K562 (cell line): ENCODE results near the gene SOAT2. TPM values are rescaled to one million over a fixed set of nuclear protein-coding genes. Genes with fewer than 3 reads are reported as not detected.
A peak's percentile ranks its signal among the peaks of the same experiment; 100 is the strongest.

Experiments used
- ARID1B ChIP-seq: fragments of 450-650 bp; IDR thresholded peaks from 2 replicates; pipeline ENCODE4 v1.6.1; 2016; ENCODE audit warnings: antibody characterized with exemption, mild to moderate bottlenecking, inconsistent platforms
- BRCA1 ChIP-seq, 2 experiments: fragments of 450-650 bp in 1 of 2; sonication (generic) in 1 of 2; formaldehyde crosslinking in 1 of 2; IDR thresholded peaks; 2 replicates each; pipeline versions ENCODE4 v1.5.0 to v1.6.1; 2017 to 2020; ENCODE audit warnings: mild to moderate bottlenecking in 1 of 2, missing genetic modification reagents in 1 of 2
- C11orf30 ChIP-seq: fragments of 450-650 bp; IDR thresholded peaks from 2 replicates; pipeline ENCODE4 v1.6.1; 2016; ENCODE audit warnings: low read depth, mild to moderate bottlenecking
- EP400 ChIP-seq: fragments of 450-650 bp; IDR thresholded peaks from 2 replicates; pipeline ENCODE4 v1.6.1; 2017; ENCODE audit warnings: antibody characterized with exemption, mild to moderate bottlenecking, moderate library complexity
- ERF ChIP-seq: fragments of 450-650 bp; formaldehyde crosslinking; IDR thresholded peaks from 2 replicates; pipeline ENCODE4 v1.4.0; 2020; ENCODE audit warnings: mild to moderate bottlenecking, mixed read lengths
- FOXK2 ChIP-seq, 2 experiments: fragments of 450-650 bp; IDR thresholded peaks in 1 of 2; conservative IDR thresholded peaks in 1 of 2; 2 replicates each; pipeline ENCODE4 v1.6.1; 2016; ENCODE audit warnings: low read depth in 2 of 2, mild to moderate bottlenecking in 1 of 2
- HDAC2 ChIP-seq: fragments of 450-650 bp; IDR thresholded peaks from 2 replicates; pipeline ENCODE4 v1.6.1; 2016; ENCODE audit warnings: mild to moderate bottlenecking
- KAT7 ChIP-seq: sonication (generic); formaldehyde crosslinking; IDR thresholded peaks from 2 replicates; pipeline ENCODE4 v1.8.0; 2022; ENCODE audit warnings: missing genetic modification reagents, mild to moderate bottlenecking, borderline replicate concordance
- L3MBTL2 ChIP-seq: fragments of 450-650 bp; IDR thresholded peaks from 2 replicates; pipeline ENCODE4 v1.6.1; 2016; ENCODE audit warnings: mild to moderate bottlenecking, moderate library complexity
- MAFG ChIP-seq: fragments of 450-650 bp; conservative IDR thresholded peaks from 2 replicates; pipeline ENCODE4 v1.6.1; 2016; ENCODE audit warnings: missing genetic modification characterization, missing compliant biosample characterization
- MAZ ChIP-seq, 2 experiments: fragments of 450-650 bp in 1 of 2; sonication (generic) in 1 of 2; formaldehyde crosslinking; IDR thresholded peaks in 1 of 2; conservative IDR thresholded peaks in 1 of 2; 2 replicates each; pipeline versions ENCODE4 v1.4.0 to v1.5.0; 2020; ENCODE audit warnings: mild to moderate bottlenecking in 1 of 2, missing genetic modification reagents in 1 of 2
- MXI1 ChIP-seq: IDR thresholded peaks from 2 replicates; pipeline ENCODE4 v1.6.1; 2011; ENCODE audit warnings: low read depth, mild to moderate bottlenecking, improper control_type of control experiment, low read length
- PHF8 ChIP-seq: fragments of 200-600 bp; sonication (generic); IDR thresholded peaks from 2 replicates; pipeline ENCODE4 v1.6.1; 2012; ENCODE audit warnings: mixed run types, mild to moderate bottlenecking, inconsistent platforms, low read length, moderate library complexity, borderline replicate concordance
- RBM15 ChIP-seq: fragments of 200-400 bp; formaldehyde crosslinking; IDR thresholded peaks from 2 replicates; pipeline ENCODE4 v1.6.1; 2018; ENCODE audit warnings: mild to moderate bottlenecking, low read length, moderate library complexity; ENCODE audit not compliant: insufficient read depth
- RCOR1 ChIP-seq, 2 experiments: IDR thresholded peaks; 2 replicates each; pipeline ENCODE4 v1.6.1; 2012; ENCODE audit warnings: low read depth in 2 of 2, low read length in 2 of 2, borderline replicate concordance in 1 of 2, improper control_type of control experiment in 1 of 2
- SFPQ ChIP-seq: fragments of 200-400 bp; formaldehyde crosslinking; IDR thresholded peaks from 2 replicates; pipeline ENCODE4 v1.6.1; 2017; ENCODE audit warnings: mild to moderate bottlenecking, low read depth, low read length, moderate library complexity
- SMARCA4 ChIP-seq: fragments of 450-650 bp; IDR thresholded peaks from 2 replicates; pipeline ENCODE4 v1.6.1; 2016
- SRSF7 ChIP-seq: fragments of 200-400 bp; formaldehyde crosslinking; optimal IDR thresholded peaks from 2 replicates; pipeline ENCODE3; 2017; ENCODE audit warnings: mild to moderate bottlenecking, low read depth, low read length
- SRSF9 ChIP-seq: fragments of 200-400 bp; formaldehyde crosslinking; IDR thresholded peaks from 2 replicates; pipeline ENCODE4 v1.6.1; 2017; ENCODE audit warnings: low read depth, low read length, borderline replicate concordance
- TAL1 ChIP-seq: fragments of 450-650 bp; IDR thresholded peaks from 2 replicates; pipeline ENCODE4 v1.6.1; 2016; ENCODE audit warnings: mild to moderate bottlenecking
- ZEB2 ChIP-seq: fragments of 450-650 bp; IDR thresholded peaks from 2 replicates; pipeline ENCODE4 v1.6.1; 2016
- ZNF324 ChIP-seq: fragments of 250-450 bp; sonication (Bioruptor Pico); IDR thresholded peaks from 2 replicates; pipeline ENCODE4 v1.4.0; 2020; ENCODE audit warnings: mild to moderate bottlenecking
- polyA plus RNA-seq, 8 experiments: library from polyadenylated mRNA; depleted of rRNA in 4 of 8; stranded (reverse) in 5 of 8; unstranded in 3 of 8; fragments of >200 nt; fragmentation: Nextera tagmentation in 2 of 8; fragmentation: Illumina TruSeq in 1 of 8; extraction: Ambion mirVana in 2 of 8; extraction: Trizol in 1 of 8; gene quantifications; 2 replicates each; pipeline versions ENCODE4 v1.2.1 to v1.2.3, GENCODE V29; 2011 to 2014; ENCODE audit warnings: inconsistent platforms in 1 of 8, missing spikeins in 1 of 8
- total RNA-seq, 7 experiments: library from RNA; depleted of rRNA in 6 of 7; stranded (reverse); fragments of >200 nt in 6 of 7; fragmentation: Illumina TruSeq in 2 of 7; extraction: Trizol in 2 of 7; gene quantifications; 2 replicates each; pipeline versions ENCODE4 v1.2.1 to v1.2.3, GENCODE V29; 2011 to 2021; ENCODE audit warnings: low replicate concordance in 1 of 7
- TF ChIP-seq, protein P1 (sequence below): fragments of 450-650 bp; IDR thresholded peaks from 2 replicates; pipeline ENCODE4 v1.6.1; 2016; ENCODE audit warnings: borderline replicate concordance
- TF ChIP-seq, protein P2 (sequence below): IDR thresholded peaks from 2 replicates; pipeline ENCODE4 v1.6.1; 2011; ENCODE audit not compliant: insufficient read length; ENCODE audit errors: extremely low read depth

Gene SOAT2
- total and polyA plus RNA-seq, 9 of the 15 experiments (the other 6 are each of a cell fraction or from before 2014, with no cell fraction given) = 0.04 TPM; not detected in 8

DNA sequence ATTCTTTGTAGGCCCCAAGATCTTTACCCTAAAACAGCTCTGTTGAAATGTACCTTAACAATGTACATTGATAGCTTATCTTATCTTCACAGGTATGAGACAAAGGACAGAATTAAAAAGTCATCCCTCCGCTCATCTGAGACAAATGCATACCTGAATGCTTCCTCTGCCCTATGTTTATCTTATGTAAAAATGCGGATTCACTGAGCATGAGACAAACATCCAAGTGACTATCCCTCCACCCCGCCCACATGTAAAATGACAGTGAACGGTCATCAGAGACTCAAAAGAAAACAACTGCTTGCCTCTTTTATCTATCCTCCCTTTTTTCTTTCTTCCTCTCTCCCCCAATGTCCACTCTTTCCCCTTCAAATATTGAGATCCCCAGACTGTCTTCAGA, 40.1 kb downstream of the SOAT2 start (continued):
- no peak for TF ChIP-seq MAZ (CRISPR knock-in tag; conservative IDR thresholded peaks at IDR 0.05 in 1 of 2, IDR thresholded peaks at IDR 0.05 in 1 of 2)
- TF ChIP-seq ZEB2 = peak; percentile 93
- no peak for TF ChIP-seq KAT7 (CRISPR knock-in tag)
- TF ChIP-seq C11orf30 = peak; percentile 48
- TF ChIP-seq SRSF7 = no peak
- TF ChIP-seq SRSF9 = no peak
- TF ChIP-seq TAL1 = peak; percentile 22; the same call in 1 of the 2 replicates
- TF ChIP-seq ERF (CRISPR knock-in tag) = no peak
- no peak; the same call in 1 of the 2 replicates for TF ChIP-seq MAFG
- TF ChIP-seq, protein P1, sequence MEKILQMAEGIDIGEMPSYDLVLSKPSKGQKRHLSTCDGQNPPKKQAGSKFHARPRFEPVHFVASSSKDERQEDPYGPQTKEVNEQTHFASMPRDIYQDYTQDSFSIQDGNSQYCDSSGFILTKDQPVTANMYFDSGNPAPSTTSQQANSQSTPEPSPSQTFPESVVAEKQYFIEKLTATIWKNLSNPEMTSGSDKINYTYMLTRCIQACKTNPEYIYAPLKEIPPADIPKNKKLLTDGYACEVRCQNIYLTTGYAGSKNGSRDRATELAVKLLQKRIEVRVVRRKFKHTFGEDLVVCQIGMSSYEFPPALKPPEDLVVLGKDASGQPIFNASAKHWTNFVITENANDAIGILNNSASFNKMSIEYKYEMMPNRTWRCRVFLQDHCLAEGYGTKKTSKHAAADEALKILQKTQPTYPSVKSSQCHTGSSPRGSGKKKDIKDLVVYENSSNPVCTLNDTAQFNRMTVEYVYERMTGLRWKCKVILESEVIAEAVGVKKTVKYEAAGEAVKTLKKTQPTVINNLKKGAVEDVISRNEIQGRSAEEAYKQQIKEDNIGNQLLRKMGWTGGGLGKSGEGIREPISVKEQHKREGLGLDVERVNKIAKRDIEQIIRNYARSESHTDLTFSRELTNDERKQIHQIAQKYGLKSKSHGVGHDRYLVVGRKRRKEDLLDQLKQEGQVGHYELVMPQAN = no peak
- no peak for TF ChIP-seq EP400
- TF ChIP-seq L3MBTL2 = no peak
- TF ChIP-seq FOXK2 (conservative IDR thresholded peaks at IDR 0.05 in 1 of 2, IDR thresholded peaks at IDR 0.05 in 1 of 2; ENCODE audit: low read depth in 2 of 2) = peak; percentile 82 to 83
- TF ChIP-seq MXI1 = no peak
- TF ChIP-seq, protein P2, sequence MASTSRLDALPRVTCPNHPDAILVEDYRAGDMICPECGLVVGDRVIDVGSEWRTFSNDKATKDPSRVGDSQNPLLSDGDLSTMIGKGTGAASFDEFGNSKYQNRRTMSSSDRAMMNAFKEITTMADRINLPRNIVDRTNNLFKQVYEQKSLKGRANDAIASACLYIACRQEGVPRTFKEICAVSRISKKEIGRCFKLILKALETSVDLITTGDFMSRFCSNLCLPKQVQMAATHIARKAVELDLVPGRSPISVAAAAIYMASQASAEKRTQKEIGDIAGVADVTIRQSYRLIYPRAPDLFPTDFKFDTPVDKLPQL = no peak
- no peak for TF ChIP-seq RBM15
- TF ChIP-seq SFPQ = no peak
- no peak for TF ChIP-seq BRCA1 (IDR thresholded peaks at IDR 0.05)
- no peak for TF ChIP-seq BRCA1 (CRISPR knock-in tag; IDR thresholded peaks at IDR 0.05)
- peak; percentile 49 for TF ChIP-seq ARID1B
- TF ChIP-seq PHF8 = no peak
- no peak for TF ChIP-seq ZNF324
- TF ChIP-seq SMARCA4 = peak; percentile 44; the same call in 1 of the 2 replicates
- no peak for TF ChIP-seq HDAC2
- TF ChIP-seq RCOR1 (IDR thresholded peaks at IDR 0.05; ENCODE audit: borderline replicate concordance in 1 of 2, low read depth in 2 of 2, low read length in 2 of 2) = no peak
